CD14-positive monocyte (primary cell): ENCODE data around the gene HCST. TPM values are rescaled to one million over a fixed set of nuclear protein-coding genes. Genes with fewer than 3 reads are reported as not detected.

Experiments used
- DNase-seq, 3 donors: peaks; one replicate each; pipeline ENCODE4 v3.0.0-alpha.2; 2011 to 2022
- H2AFZ ChIP-seq: 2 replicates; pipeline ENCODE4 v1.6.0; 2012; ENCODE audit warnings: mild to moderate bottlenecking, low read depth, low read length, inconsistent platforms; ENCODE audit not compliant: insufficient read depth, poor library complexity, severe bottlenecking
- H3K27ac ChIP-seq, 2 donors: 1 replicate in 1 of 2; 2 replicates in 1 of 2; pipeline ENCODE4 v1.5.1; 2012 to 2013; ENCODE audit warnings: low read length in 2 of 2, control low read depth in 1 of 2, inconsistent platforms in 1 of 2, low read depth in 1 of 2, mild to moderate bottlenecking in 1 of 2
- H3K27me3 ChIP-seq, 2 donors: one replicate each; pipeline versions ENCODE4 v1.6.0 to v1.6.1; 2011 to 2013; ENCODE audit warnings: low read length in 2 of 2; ENCODE audit not compliant: control insufficient read depth in 2 of 2, insufficient read depth in 2 of 2
- H3K36me3 ChIP-seq, 2 donors: replicated peaks in 1 of 2; 1 replicate in 1 of 2; 2 replicates in 1 of 2; pipeline versions ENCODE4 v1.5.1 to v1.6.1; 2012 to 2013; ENCODE audit warnings: low read length in 2 of 2, control low read depth in 1 of 2, inconsistent platforms in 1 of 2, mild to moderate bottlenecking in 1 of 2; ENCODE audit not compliant: insufficient read depth in 2 of 2, control insufficient read depth in 1 of 2
- H3K4me1 ChIP-seq, 2 donors: 1 replicate in 1 of 2; 2 replicates in 1 of 2; pipeline versions ENCODE4 v1.5.1 to v1.6.1; 2012 to 2013; ENCODE audit warnings: low read length in 2 of 2, control low read depth in 1 of 2, inconsistent platforms in 1 of 2, mild to moderate bottlenecking in 1 of 2, moderate library complexity in 1 of 2; ENCODE audit not compliant: insufficient read depth in 2 of 2, control insufficient read depth in 1 of 2
- H3K4me2 ChIP-seq: replicated peaks from 2 replicates; pipeline ENCODE3; 2012; ENCODE audit warnings: low read length, moderate library complexity, mild to moderate bottlenecking; ENCODE audit not compliant: poor library complexity, severe bottlenecking; ENCODE audit errors: extremely low read depth
- H3K4me3 ChIP-seq, 3 experiments: fragments of 200-600 bp in 1 of 3; sonication (generic) in 1 of 3; replicated peaks in 1 of 3; 1 replicate in 2 of 3; 2 replicates in 1 of 3; pipeline ENCODE4 v1.5.1; 2011 to 2013; ENCODE audit warnings: low read length in 3 of 3, mild to moderate bottlenecking in 3 of 3, control low read depth in 2 of 3, low read depth in 2 of 3, inconsistent platforms in 1 of 3, moderate library complexity in 1 of 3
- H3K79me2 ChIP-seq: 2 replicates; pipeline ENCODE4 v1.6.0; 2012; ENCODE audit warnings: mild to moderate bottlenecking, control low read depth, inconsistent platforms, low read length, moderate library complexity; ENCODE audit not compliant: insufficient read depth
- H3K9ac ChIP-seq: 2 replicates; pipeline ENCODE4 v1.6.0; 2017; ENCODE audit warnings: low read length, mild to moderate bottlenecking; ENCODE audit not compliant: insufficient read depth, poor library complexity, severe bottlenecking
- H3K9me3 ChIP-seq, 2 donors: replicated peaks in 1 of 2; 1 replicate in 1 of 2; 2 replicates in 1 of 2; pipeline versions ENCODE4 v1.5.1 to v1.6.1; 2012 to 2013; ENCODE audit warnings: low read length in 2 of 2, control low read depth in 1 of 2; ENCODE audit not compliant: control insufficient read depth in 1 of 2, insufficient read depth in 1 of 2
- H4K20me1 ChIP-seq: 2 replicates; pipeline ENCODE4 v1.6.0; 2012; ENCODE audit warnings: mild to moderate bottlenecking, low read length, control low read depth, moderate library complexity; ENCODE audit not compliant: insufficient read depth
- H3K27ac Mint-ChIP-seq, 7 donors: one replicate each; pipeline ENCODE4 v1.8.0; 2020; ENCODE audit warnings: mild to moderate bottlenecking in 7 of 7, mixed read lengths in 7 of 7, moderate library complexity in 6 of 7, inconsistent platforms in 2 of 7
- H3K27me3 Mint-ChIP-seq, 3 donors: one replicate each; pipeline ENCODE4 v1.8.0; 2021 to 2022; ENCODE audit warnings: low read depth in 3 of 3, mild to moderate bottlenecking in 3 of 3, mixed read lengths in 3 of 3, moderate library complexity in 3 of 3, inconsistent platforms in 1 of 3
- H3K36me3 Mint-ChIP-seq, 2 donors: one replicate each; pipeline ENCODE4 v1.8.0; 2020; ENCODE audit warnings: mixed read lengths in 2 of 2, inconsistent platforms in 1 of 2, mild to moderate bottlenecking in 1 of 2
- H3K4me1 Mint-ChIP-seq: one replicate; pipeline ENCODE4 v1.8.0; 2020; ENCODE audit warnings: mild to moderate bottlenecking, mixed read lengths
- H3K4me3 Mint-ChIP-seq, 2 donors: one replicate each; pipeline ENCODE4 v1.8.0; 2020; ENCODE audit warnings: mild to moderate bottlenecking in 2 of 2, mixed read lengths in 2 of 2, moderate library complexity in 1 of 2
- H3K9me3 Mint-ChIP-seq, 7 donors: one replicate each; pipeline ENCODE4 v1.8.0; 2020 to 2022; ENCODE audit warnings: mixed read lengths in 7 of 7, mild to moderate bottlenecking in 6 of 7, moderate library complexity in 6 of 7, inconsistent platforms in 2 of 7
- CTCF ChIP-seq: fragments of 200-600 bp; IDR thresholded peaks from one replicate; pipeline ENCODE4 v1.8.0; 2022; ENCODE audit warnings: antibody characterized with exemption, mild to moderate bottlenecking
- WGBS: methylation state at CpG from one replicate; pipeline ENCODE4 v1.1.5; 2013; ENCODE audit warnings: missing lambda C conversion rate; ENCODE audit not compliant: insufficient coverage; 5-methylcytosine and 5-hydroxymethylcytosine counted together
- intact Hi-C, 2 donors: fragments of 100-400 bp; cut with micrococcal nuclease; formaldehyde crosslinking; loops; one replicate each; pipeline versions ENCODE4 v1.15.0 to v1.15.1; 2023
- polyA plus RNA-seq, 3 donors: library from polyadenylated mRNA; depleted of rRNA in 1 of 3; unstranded in 2 of 3; stranded (reverse) in 1 of 3; fragments of 300-500 nt in 2 of 3; fragments of >200 nt in 1 of 3; fragmentation: Illumina TruSeq in 2 of 3; gene quantifications; 1 replicate in 2 of 3; 2 replicates in 1 of 3; pipeline ENCODE4 v1.2.3, GENCODE V29; 2012 to 2021

The HCST gene
- polyA plus RNA-seq, 3 donors = 264 to 829 (median 594) TPM

DNA sequence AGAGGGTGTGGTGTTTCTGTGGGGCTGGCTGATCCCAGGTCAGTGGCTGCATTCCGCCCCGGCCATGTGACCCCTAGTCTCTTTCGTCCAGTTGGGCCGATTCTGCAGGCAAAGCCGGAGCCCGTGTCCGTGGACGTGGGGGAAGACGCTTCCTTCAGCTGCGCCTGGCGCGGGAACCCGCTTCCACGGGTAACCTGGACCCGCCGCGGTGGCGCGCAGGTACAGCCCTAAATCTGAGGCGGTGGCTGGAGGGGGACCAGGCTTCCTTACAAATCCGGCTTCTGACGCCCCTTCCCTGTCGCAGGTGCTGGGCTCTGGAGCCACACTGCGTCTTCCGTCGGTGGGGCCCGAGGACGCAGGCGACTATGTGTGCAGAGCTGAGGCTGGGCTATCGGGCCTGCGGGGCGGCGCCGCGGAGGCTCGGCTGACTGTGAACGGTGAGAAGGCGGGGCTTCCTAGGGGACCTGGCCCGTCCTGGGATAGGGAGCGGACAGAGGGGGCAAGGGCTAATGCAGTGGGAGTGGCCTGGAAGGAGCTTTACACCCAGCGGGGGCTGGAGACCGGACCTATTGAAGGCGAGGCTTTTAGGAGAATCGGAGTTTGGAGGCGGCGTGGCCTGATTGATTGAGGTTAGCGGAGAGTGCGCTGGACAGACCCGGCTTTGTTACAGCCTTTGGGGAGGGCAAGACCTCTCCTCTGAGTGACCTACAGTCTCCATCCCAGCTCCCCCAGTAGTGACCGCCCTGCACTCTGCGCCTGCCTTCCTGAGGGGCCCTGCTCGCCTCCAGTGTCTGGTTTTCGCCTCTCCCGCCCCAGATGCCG lies 41.3 kb upstream of the HCST start:
- WGBS = 9% methylated on average over 52 of the region's 55 CpGs
- Histone ChIP-seq H3K27ac (no peak overlapping the region), H3K4me3 (no peak overlapping the region), H3K79me2 (no peaks in the 10 kb centered on the region), H2AFZ (no peak overlapping the region), H4K20me1 (no peaks in the 10 kb centered on the region), H3K9ac (no peak overlapping the region), H3K36me3 (no peaks in the 10 kb centered on the region), H3K9me3 (peaks cover 0 to 9% of the 10 kb centered on the region in 2 donors), H3K4me1 (peaks cover 5 to 13% of the 10 kb centered on the region in 2 donors), H3K27me3 (peaks cover 21 to 74% of the 10 kb centered on the region in 2 donors), H3K4me2 (no peak overlapping the region)
- Mint-ChIP-seq H3K4me3 (peak overlapping the region in 1 of 2 donors; percentile 78), H3K4me1 (peaks cover 6% of the 10 kb centered on the region), H3K27ac (no peak overlapping the region), H3K27me3 (peaks cover 66 to 99% (median 75%) of the 10 kb centered on the region in 3 donors), H3K36me3 (no peaks in the 10 kb centered on the region), H3K9me3 (peaks cover 0 to 19% (median 7%) of the 10 kb centered on the region in 7 donors)
- no peak for DNase-seq
- intact Hi-C loops = no loop called here
- no peak for TF ChIP-seq CTCF

DNA sequence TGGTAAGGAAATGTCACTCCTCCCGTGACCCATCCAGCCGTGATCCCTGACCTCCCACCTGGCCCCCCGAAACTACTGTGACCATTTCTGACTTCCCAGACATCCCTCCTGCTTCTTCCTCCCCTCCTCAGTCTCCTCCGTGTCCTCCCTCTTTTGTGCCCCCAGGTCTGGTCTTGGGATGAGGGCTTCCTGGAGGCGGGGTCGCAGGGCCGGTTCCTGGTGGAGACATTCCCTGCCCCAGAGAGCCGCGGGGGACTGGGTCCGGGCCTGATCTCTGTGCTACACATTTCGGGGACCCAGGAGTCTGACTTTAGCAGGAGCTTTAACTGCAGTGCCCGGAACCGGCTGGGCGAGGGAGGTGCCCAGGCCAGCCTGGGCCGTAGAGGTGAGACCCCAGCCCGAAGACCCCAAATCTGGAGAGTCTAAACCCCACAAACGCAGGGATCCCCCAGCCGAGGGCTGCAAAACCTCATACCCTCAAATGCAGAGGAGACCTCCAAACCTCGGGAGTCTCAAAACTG lies 40.6 kb upstream of the HCST start:
- H3K36me3 Mint-ChIP-seq = no peaks in the 10 kb centered on the region
- Histone ChIP-seq H2AFZ (no peak overlapping the region), H3K4me1 (peaks cover 0 to 6% of the 10 kb centered on the region in 2 donors), H3K4me2 (no peak overlapping the region), H3K4me3 (no peak overlapping the region), H3K27ac (no peak overlapping the region), H3K27me3 (peaks cover 15 to 71% of the 10 kb centered on the region in 2 donors), H3K36me3 (no peaks in the 10 kb centered on the region), H3K79me2 (no peaks in the 10 kb centered on the region), H3K9me3 (peaks cover 0 to 8% of the 10 kb centered on the region in 2 donors), H3K9ac (no peak overlapping the region), H4K20me1 (no peaks in the 10 kb centered on the region)
- no peak overlapping the region for H3K27ac Mint-ChIP-seq
- no peak for TF ChIP-seq CTCF
- peaks cover 2 to 15% (median 7%) of the 10 kb centered on the region in 7 donors for H3K9me3 Mint-ChIP-seq
- H3K4me3 Mint-ChIP-seq = peak overlapping the region in 1 of 2 donors; percentile 78
- DNase-seq = no peak
- peaks cover 73 to 98% (median 81%) of the 10 kb centered on the region in 3 donors for H3K27me3 Mint-ChIP-seq
- WGBS = 49% methylated on average over 18 of the region's 19 CpGs
- H3K4me1 Mint-ChIP-seq = peaks cover 6% of the 10 kb centered on the region
- intact Hi-C loops = no loop called here
